Fibroblast of lung (primary cell): ENCODE data around the gene ABAT. TPM values are rescaled to one million over a fixed set of nuclear protein-coding genes. Genes with fewer than 3 reads are reported as not detected.
"Not testable (repeated sequence)": the region's sequence is repeated elsewhere in the genome, so short reads cannot be mapped to it uniquely, and the experiment has no call there.

ENCODE experiments used
- DNase-seq, 2 donors: peaks; one replicate each; pipeline versions ENCODE4 v3.0.0 to v3.0.0-alpha.2; 2010; ENCODE audit warnings: low read depth in 2 of 2
- H2AFZ ChIP-seq: 2 replicates; pipeline ENCODE4 v1.5.1; 2012; ENCODE audit warnings: low read length, control low read depth, inconsistent platforms
- H3K27ac ChIP-seq: 2 replicates; pipeline ENCODE4 v1.5.1; 2011; ENCODE audit warnings: low read length, control low read depth; ENCODE audit not compliant: insufficient read depth
- H3K27me3 ChIP-seq: 2 replicates; pipeline ENCODE4 v1.5.1; 2011; ENCODE audit warnings: mild to moderate bottlenecking, low read length; ENCODE audit not compliant: control insufficient read depth, insufficient read depth
- H3K36me3 ChIP-seq: 2 replicates; pipeline ENCODE4 v1.5.1; 2011; ENCODE audit warnings: low read length; ENCODE audit not compliant: control insufficient read depth, insufficient read depth
- H3K4me1 ChIP-seq: 2 replicates; pipeline ENCODE4 v1.5.1; 2011; ENCODE audit warnings: low read length; ENCODE audit not compliant: control insufficient read depth, insufficient read depth; ENCODE audit errors: extremely low read depth
- H3K4me2 ChIP-seq: 2 replicates; pipeline ENCODE4 v1.5.1; 2011; ENCODE audit warnings: low read length, control low read depth; ENCODE audit not compliant: insufficient read depth; ENCODE audit errors: extremely low read depth
- H3K4me3 ChIP-seq, 4 experiments: fragments of 200-600 bp in 1 of 4; sonication (generic) in 1 of 4; replicated peaks in 1 of 4; 2 replicates each; pipeline ENCODE4 v1.5.1; 2011 to 2016; ENCODE audit warnings: low read length in 4 of 4, low read depth in 3 of 4, mild to moderate bottlenecking in 3 of 4, control low read depth in 2 of 4, inconsistent platforms in 1 of 4, mixed read lengths in 1 of 4; ENCODE audit not compliant: insufficient read depth in 1 of 4; ENCODE audit errors: control extremely low read depth in 1 of 4
- H3K79me2 ChIP-seq: 2 replicates; pipeline ENCODE4 v1.5.1; 2012; ENCODE audit warnings: mild to moderate bottlenecking, low read length, inconsistent platforms; ENCODE audit not compliant: control insufficient read depth, insufficient read depth
- H3K9ac ChIP-seq: 2 replicates; pipeline ENCODE4 v1.5.1; 2011; ENCODE audit warnings: mild to moderate bottlenecking, low read length, control low read depth; ENCODE audit not compliant: insufficient read depth
- H3K9me3 ChIP-seq: 2 replicates; pipeline ENCODE4 v1.5.1; 2012; ENCODE audit warnings: low read depth, low read length; ENCODE audit not compliant: control insufficient read depth, insufficient read depth
- H4K20me1 ChIP-seq: 2 replicates; pipeline ENCODE4 v1.5.1; 2011; ENCODE audit warnings: low read length; ENCODE audit not compliant: control insufficient read depth, insufficient read depth; ENCODE audit errors: extremely low read depth
- EZH2 ChIP-seq: IDR thresholded peaks from 2 replicates; pipeline ENCODE4 v1.5.1; 2012; ENCODE audit warnings: low read length, control low read depth, mild to moderate bottlenecking; ENCODE audit errors: missing control alignments
- polyA plus RNA-seq, 2 donors: library from polyadenylated mRNA; depleted of rRNA in 1 of 2; stranded (reverse) in 1 of 2; unstranded in 1 of 2; fragments of >200 nt; gene quantifications; 2 replicates each; pipeline ENCODE4 v1.2.1, GENCODE V29; 2011 to 2012; ENCODE audit warnings: missing spikeins in 1 of 2
- total RNA-seq: library from RNA; depleted of rRNA; stranded (reverse); fragments of >200 nt; gene quantifications from 2 replicates; pipeline ENCODE4 v1.2.1, GENCODE V29; 2014
- TF ChIP-seq, protein P1 (sequence below), 2 donors: IDR thresholded peaks in 1 of 2; conservative IDR thresholded peaks in 1 of 2; 1 replicate in 1 of 2; 2 replicates in 1 of 2; pipeline ENCODE4 v1.5.1; 2011 to 2012; ENCODE audit warnings: low read length in 2 of 2, control low read depth in 1 of 2, inconsistent platforms in 1 of 2, low read depth in 1 of 2, mild to moderate bottlenecking in 1 of 2

ABAT gene
- total and polyA plus RNA-seq, 2 donors (not counting 1 experiment from before 2014, with no cell fraction given) = 1.8 TPM

DNA sequence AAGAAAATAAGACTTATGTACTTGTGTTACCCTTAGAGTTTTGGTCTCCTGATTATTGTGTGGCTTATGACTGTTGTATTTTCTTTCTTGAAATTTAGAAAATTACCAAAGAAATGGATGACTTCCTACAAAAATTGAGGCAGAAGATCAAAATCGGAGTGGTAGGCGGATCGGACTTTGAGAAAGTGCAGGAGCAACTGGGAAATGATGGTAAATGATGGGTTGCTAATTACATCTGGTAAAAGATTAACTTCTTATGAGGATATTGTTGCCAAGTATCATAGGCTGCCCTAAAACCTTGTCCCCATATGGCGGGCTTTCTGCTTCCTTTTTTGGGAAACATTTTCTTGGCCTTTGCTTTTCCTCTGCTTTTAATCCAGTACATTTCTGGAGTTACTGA, 127.3 kb downstream of the ABAT start:
- H3K4me2 ChIP-seq = no peak overlapping the region
- no peak overlapping the region for H3K4me3 ChIP-seq
- H3K27ac ChIP-seq = no peak overlapping the region
- H3K9me3 ChIP-seq = no peaks in the 10 kb centered on the region
- H2AFZ ChIP-seq = no peak overlapping the region
- H3K9ac ChIP-seq = no peak overlapping the region
- TF ChIP-seq, protein P1, sequence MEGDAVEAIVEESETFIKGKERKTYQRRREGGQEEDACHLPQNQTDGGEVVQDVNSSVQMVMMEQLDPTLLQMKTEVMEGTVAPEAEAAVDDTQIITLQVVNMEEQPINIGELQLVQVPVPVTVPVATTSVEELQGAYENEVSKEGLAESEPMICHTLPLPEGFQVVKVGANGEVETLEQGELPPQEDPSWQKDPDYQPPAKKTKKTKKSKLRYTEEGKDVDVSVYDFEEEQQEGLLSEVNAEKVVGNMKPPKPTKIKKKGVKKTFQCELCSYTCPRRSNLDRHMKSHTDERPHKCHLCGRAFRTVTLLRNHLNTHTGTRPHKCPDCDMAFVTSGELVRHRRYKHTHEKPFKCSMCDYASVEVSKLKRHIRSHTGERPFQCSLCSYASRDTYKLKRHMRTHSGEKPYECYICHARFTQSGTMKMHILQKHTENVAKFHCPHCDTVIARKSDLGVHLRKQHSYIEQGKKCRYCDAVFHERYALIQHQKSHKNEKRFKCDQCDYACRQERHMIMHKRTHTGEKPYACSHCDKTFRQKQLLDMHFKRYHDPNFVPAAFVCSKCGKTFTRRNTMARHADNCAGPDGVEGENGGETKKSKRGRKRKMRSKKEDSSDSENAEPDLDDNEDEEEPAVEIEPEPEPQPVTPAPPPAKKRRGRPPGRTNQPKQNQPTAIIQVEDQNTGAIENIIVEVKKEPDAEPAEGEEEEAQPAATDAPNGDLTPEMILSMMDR (conservative IDR thresholded peaks at IDR 0.05 in 1 of 2, IDR thresholded peaks at IDR 0.05 in 1 of 2; ENCODE audit: low read depth in 1 of 2, low read length in 2 of 2) = no peak
- no peak for TF ChIP-seq EZH2
- peaks cover 2% of the 10 kb centered on the region for H3K4me1 ChIP-seq
- no peaks in the 10 kb centered on the region for H3K27me3 ChIP-seq
- peaks cover 65% of the 10 kb centered on the region for H3K79me2 ChIP-seq
- DNase-seq = no peak
- no peaks in the 10 kb centered on the region for H4K20me1 ChIP-seq
- H3K36me3 ChIP-seq = peaks cover 16% of the 10 kb centered on the region

DNA sequence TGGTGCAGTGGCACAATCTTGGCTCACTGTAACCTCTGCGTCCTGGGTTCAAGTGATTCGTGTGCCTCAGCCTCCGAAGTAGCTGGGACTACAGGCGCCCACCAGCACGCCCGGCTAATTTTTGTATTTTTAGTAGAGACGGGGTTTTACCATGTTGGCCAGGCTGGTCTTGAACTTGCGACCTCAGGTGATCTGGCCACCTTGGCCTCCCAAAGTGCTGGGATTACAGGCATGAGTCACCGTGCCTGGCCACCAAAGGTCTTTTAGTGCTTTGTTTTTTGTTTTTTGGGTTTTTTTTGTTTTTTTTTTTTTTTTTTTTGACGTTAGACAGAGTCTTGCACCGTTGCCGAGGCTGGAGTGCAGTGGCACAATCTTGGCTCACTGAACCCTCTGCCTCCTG, 129.3 kb downstream of the ABAT start:
- H4K20me1 ChIP-seq, H3K9me3 ChIP-seq, H2AFZ ChIP-seq, H3K4me3 ChIP-seq, H3K27ac ChIP-seq, H3K9ac ChIP-seq, H3K27me3 ChIP-seq, H3K4me1 ChIP-seq, H3K4me2 ChIP-seq, DNase-seq: not testable (repeated sequence)
- peaks cover 19% of the 10 kb centered on the region for H3K36me3 ChIP-seq
- peaks cover 50% of the 10 kb centered on the region for H3K79me2 ChIP-seq

DNA sequence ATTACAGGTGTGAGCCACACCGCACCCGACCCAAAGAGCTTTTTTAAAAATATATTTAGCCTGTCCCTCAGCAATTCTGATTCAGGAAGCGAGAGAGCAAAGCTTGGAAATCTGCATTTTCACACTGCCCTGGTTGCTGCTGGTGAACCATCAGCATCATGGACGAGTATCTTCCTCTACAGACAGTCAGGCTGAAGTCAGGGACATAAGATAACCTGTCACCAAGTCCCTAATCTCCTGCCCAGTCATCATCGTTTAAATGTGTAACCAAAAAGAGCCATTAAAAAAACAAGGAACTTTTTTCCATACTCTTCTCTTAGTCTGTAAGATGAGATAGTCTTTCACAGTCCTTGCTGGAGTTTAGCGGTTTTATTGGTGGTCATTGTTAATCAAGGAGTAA, 129.9 kb downstream of the ABAT start:
- DNase-seq = no peak
- peaks cover 19% of the 10 kb centered on the region for H3K36me3 ChIP-seq
- no peak overlapping the region for H3K4me3 ChIP-seq
- no peak overlapping the region for H2AFZ ChIP-seq
- H3K79me2 ChIP-seq = peaks cover 44% of the 10 kb centered on the region
- H4K20me1 ChIP-seq = no peaks in the 10 kb centered on the region
- TF ChIP-seq, protein P1 (conservative IDR thresholded peaks at IDR 0.05 in 1 of 2, IDR thresholded peaks at IDR 0.05 in 1 of 2; ENCODE audit: low read depth in 1 of 2, low read length in 2 of 2) = no peak
- no peak for TF ChIP-seq EZH2
- H3K27ac ChIP-seq = no peak overlapping the region
- H3K4me2 ChIP-seq = no peak overlapping the region
- no peaks in the 10 kb centered on the region for H3K9me3 ChIP-seq
- no peak overlapping the region for H3K9ac ChIP-seq
- H3K4me1 ChIP-seq = peaks cover 2% of the 10 kb centered on the region
- H3K27me3 ChIP-seq = no peaks in the 10 kb centered on the region
